GM19023 (cell line): Measurements from ENCODE around the gene RAB28.

Experiments used
- ATAC-seq: cut with Tn5 transposase; IDR thresholded peaks from one replicate; pipeline ENCODE4 v1.9.1; 2021; ENCODE audit warnings: mild to moderate bottlenecking, moderate library complexity; ENCODE audit not compliant: unreplicated experiment

The RAB28 gene

GRCh38 chr4:13323921-13324320 is 160.2 kb downstream of the RAB28 start:
- no peak for ATAC-seq

DNA sequence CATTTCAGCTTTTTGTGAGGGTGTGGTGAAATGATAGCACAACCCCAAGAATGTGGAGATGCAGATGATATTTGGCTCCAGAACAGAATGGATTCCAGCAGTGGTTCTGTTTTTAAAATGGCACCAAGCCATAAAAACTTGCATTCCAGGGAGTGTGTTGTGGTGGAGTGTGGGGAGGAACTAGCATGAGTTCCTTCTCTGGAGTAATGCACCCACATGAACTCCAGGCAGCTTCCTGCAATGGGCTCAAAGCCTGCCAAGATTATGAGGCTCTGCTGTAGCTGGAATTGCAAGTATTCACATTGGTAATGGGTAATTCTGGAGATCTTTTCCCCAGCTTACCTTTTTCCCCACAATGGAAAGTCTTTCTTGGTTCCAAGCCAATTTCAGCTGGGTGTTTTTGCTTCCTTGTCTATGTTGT is 161.4 kb downstream of the RAB28 start:
- ATAC-seq, result no peak
